Measurements from ENCODE around the gene GRK4. TPM values are rescaled to one million over a fixed set of nuclear protein-coding genes. Genes with fewer than 3 reads are reported as not detected.

Gene GRK4
- total RNA-seq, 1 donor from 2014 or later = 14.9 TPM

DNA sequence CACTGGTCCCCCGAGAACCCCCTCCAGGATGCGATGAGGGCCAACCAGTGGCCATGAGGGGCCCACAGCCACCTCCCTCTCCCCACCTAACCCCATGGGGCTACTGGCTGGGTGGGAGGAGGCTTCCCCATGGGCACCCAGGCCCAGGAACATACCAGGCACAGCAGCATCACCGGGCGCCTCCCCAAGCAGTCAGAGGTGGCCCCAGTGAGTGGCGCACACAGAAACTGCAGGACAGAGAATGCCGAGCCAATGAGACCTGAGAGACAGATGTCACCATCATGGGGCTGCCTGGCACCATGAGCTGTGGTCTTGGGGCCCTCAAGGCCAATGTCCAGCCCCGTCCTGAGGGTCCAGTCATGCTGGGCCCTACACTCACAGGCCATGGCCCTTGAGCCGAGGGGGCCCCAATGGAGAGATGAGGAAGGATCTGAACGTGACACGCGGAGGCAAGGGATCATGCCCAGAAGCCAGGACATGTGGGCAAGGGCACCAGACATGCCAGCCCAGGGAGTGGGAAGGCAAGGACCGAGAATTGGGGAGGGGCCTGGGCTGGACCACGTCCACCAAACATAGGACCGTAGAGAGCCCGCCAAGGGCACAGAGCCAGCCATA lies 30.3 kb upstream of the GRK4 start:
- no peak for DNase-seq (ENCODE audit: low spot score, unreplicated experiment)
- peaks cover 13% of the 10 kb centered on the region for H3K4me1 Mint-ChIP-seq (ENCODE audit: low read depth)
- H3K36me3 Mint-ChIP-seq (ENCODE audit: insufficient read depth) = peaks cover 9% of the 10 kb centered on the region
- peak overlapping the region; percentile 80 for H3K4me3 Mint-ChIP-seq (ENCODE audit: low read depth)
- peak overlapping the region; percentile 93 for H3K27ac Mint-ChIP-seq
- no peaks in the 10 kb centered on the region for H3K27me3 Mint-ChIP-seq
- TF ChIP-seq CTCF (IDR thresholded peaks at IDR 0.05; ENCODE audit: unreplicated experiment) = no peak
- H3K9me3 Mint-ChIP-seq (ENCODE audit: low read depth) = no peaks in the 10 kb centered on the region

DNA sequence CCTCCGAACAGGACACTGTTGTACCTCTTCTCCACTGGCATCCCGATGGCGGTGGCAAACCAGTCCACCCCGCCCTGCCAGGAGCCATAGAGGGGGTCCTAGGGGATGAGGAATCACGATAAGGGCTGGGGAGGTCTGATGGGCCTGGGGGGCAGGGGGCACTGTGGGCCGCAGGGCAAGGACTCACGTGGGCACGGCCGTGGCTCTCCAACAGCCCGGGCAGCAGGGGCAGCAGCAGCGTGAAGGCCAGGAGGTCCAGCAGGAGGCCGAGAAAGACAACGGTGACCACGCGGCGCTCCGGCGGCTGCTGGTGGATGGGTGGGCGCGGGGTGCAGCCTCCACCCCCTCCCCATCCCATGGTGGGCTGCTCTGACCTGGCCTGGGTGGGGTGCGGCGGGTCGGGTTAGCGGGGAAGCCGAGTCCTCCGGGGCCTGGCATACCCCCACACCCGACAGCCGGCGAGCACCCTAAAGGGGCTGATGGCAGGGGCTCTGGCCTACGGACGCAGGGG lies 29.8 kb upstream of the GRK4 start:
- no peak for TF ChIP-seq CTCF (IDR thresholded peaks at IDR 0.05; ENCODE audit: unreplicated experiment)
- Mint-ChIP-seq H3K4me1 (ENCODE audit: low read depth) (peaks cover 12% of the 10 kb centered on the region), H3K9me3 (ENCODE audit: low read depth) (no peaks in the 10 kb centered on the region), H3K27me3 (no peaks in the 10 kb centered on the region), H3K4me3 (ENCODE audit: low read depth) (peak overlapping the region; percentile 80), H3K36me3 (ENCODE audit: insufficient read depth) (peaks cover 7% of the 10 kb centered on the region), H3K27ac (peak overlapping the region; percentile 93)
- no peak for DNase-seq (ENCODE audit: low spot score, unreplicated experiment)

DNA sequence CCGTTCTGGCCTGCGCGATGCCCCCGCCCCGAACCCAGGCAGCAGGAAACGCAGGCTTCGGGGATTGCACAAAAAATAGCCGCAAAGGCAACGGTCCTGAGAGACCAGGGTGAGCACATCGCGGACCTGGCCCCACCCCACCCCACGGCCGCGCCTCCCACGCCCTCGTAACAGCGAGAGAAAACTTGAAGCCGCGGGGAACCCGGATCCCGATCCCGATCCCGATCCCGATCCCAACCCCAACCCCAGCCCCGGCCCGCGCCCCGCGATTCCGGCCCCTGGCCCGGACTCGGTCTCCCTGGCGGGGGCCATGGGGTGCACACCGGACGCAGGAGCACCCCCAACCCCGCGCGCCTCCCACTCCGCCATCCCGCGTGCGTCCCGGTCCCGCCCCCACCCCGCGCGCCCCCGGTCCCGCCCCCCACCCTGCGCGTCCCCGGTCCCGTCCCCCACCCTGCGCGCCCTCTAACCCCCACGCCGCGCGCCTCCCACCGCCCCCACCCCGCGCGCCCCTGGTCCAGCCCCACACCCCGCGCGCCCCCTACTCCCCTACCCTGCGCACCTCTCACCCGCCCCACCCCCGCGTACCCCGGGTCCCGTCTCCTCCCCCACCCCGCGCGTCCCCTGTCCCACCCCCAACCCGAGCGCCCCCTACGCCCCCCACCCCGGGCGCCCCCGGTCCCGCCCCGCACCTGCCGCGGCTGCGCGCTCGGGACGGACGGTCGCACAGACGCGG lies 29.1 kb upstream of the GRK4 start:
- Mint-ChIP-seq H3K4me1 (ENCODE audit: low read depth) (peaks cover 12% of the 10 kb centered on the region), H3K27me3 (no peaks in the 10 kb centered on the region), H3K36me3 (ENCODE audit: insufficient read depth) (peaks cover 8% of the 10 kb centered on the region), H3K4me3 (ENCODE audit: low read depth) (peak overlapping the region; percentile 81), H3K9me3 (ENCODE audit: low read depth) (no peaks in the 10 kb centered on the region), H3K27ac (no peak overlapping the region)
- no peak for DNase-seq (ENCODE audit: low spot score, unreplicated experiment)
- TF ChIP-seq CTCF (IDR thresholded peaks at IDR 0.05; ENCODE audit: unreplicated experiment) = no peak

DNA sequence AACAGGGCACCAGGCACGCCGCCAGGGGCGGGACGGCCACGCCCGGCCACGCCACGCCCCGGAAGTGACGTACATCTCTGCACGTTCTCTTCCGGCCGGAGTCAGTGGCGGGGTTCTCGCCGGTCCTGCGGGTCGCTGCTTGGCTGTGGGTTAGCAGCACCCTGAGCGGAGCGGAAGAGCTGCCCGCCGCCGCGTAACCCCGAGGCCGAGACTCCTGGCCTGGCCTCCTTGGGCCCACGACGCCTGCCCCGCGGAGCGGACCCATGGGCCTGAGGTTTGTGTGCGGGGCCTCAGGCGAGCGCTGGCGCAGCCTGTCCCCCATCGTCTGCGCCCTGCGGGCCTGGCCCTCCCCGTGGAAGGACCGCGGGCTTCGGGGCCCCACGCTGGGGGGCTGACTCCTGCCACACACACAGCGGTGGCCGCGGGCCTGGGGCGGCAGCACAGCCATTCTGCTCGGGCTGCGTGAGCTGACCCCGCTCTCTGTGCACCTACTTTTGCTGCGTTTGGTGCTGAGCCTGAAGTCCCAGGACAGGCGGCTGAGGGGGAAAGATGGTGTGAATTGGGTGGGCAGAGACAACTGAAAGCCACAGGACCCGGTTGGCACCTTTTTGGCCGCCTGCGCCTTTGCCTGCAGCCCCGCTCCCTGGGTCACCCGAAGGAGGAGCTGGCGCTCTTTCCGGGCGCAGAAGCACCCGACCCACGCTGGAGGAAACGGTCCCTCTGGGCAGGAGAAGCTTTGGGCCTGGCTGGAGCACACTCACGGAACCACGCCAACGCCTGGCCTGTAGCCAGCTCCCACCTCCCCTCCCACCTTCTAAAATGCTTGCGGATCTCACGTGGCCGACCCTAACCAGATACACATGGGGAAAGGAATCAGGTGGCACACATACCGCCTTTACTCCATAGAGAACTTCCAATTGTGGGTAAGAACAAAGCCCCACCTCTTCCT lies 28.3 kb upstream of the GRK4 start:
- H3K9me3 Mint-ChIP-seq (ENCODE audit: low read depth) = no peaks in the 10 kb centered on the region
- peaks cover 8% of the 10 kb centered on the region for H3K36me3 Mint-ChIP-seq (ENCODE audit: insufficient read depth)
- TF ChIP-seq CTCF (IDR thresholded peaks at IDR 0.05; ENCODE audit: unreplicated experiment) = no peak
- H3K4me3 Mint-ChIP-seq (ENCODE audit: low read depth) = peak overlapping the region; percentile 81
- no peaks in the 10 kb centered on the region for H3K27me3 Mint-ChIP-seq
- H3K27ac Mint-ChIP-seq = peak overlapping the region; percentile 67
- peaks cover 12% of the 10 kb centered on the region for H3K4me1 Mint-ChIP-seq (ENCODE audit: low read depth)
- DNase-seq (ENCODE audit: low spot score, unreplicated experiment) = peak; percentile 93

Measured in progenitor cell of endocrine pancreas (in vitro differentiated cells).